K562 (cell line): ENCODE measurements around the gene HMCN1. TPM values are rescaled to one million over a fixed set of nuclear protein-coding genes. Genes with fewer than 3 reads are reported as not detected.

ENCODE experiments used
- ATAC-seq: fragments of 200-7000 bp; cut with Tn5 transposase; 3 replicates; pipeline ENCODE4 v1.9.1; 2020; ENCODE audit warnings: moderate library complexity
- BruUV-seq: library from RNA; stranded (reverse); fragments of 400-500 nt; replicated peaks from 2 replicates; lab custom pipeline; 2021; lab: Mats Ljungman, UMichigan
- CTCF ChIA-PET: fragments of 300-600 bp; formaldehyde crosslinking; extraction: SDS; loops from one replicate; lab custom pipeline; 2021; ENCODE audit warnings: low intra/inter-chr PET ratio; lab: Yijun Ruan, JAX
- POLR2A ChIA-PET: fragments of 300-600, 350-650 bp; sonication (Branson Sonifier 250); formaldehyde crosslinking; extraction: SDS; loops from one replicate; lab custom pipeline; 2021; ENCODE audit warnings: antibody characterized with exemption, inconsistent platforms; lab: Yijun Ruan, JAX
- DNase-seq, 4 experiments: peaks; one replicate each; pipeline versions ENCODE4 v3.0.0 to v3.0.0-alpha.2; 2011 to 2018; ENCODE audit warnings: low spot score in 3 of 4, mixed read lengths in 3 of 4; ENCODE audit errors: extremely low read depth in 1 of 4
- FAIRE-seq: peaks from 2 replicates; lab custom pipeline; 2011; peaks lifted over from hg19 to GRCh38; lab: Jason Lieb, UNC
- H2AFZ ChIP-seq: 2 replicates; pipeline ENCODE4 v1.6.0; 2011; ENCODE audit warnings: low read depth, low read length, control low read depth, inconsistent platforms
- H3K27ac ChIP-seq: fragments of 200-600 bp; 3 replicates; pipeline ENCODE4 v1.8.0; 2011; ENCODE audit warnings: low read depth, mild to moderate bottlenecking, control low read depth, inconsistent platforms, low read length, moderate library complexity, mixed read lengths; ENCODE audit errors: extremely low read depth
- H3K27me3 ChIP-seq, 2 experiments: fragments of 300-600 bp in 1 of 2; 2 replicates in 1 of 2; 3 replicates in 1 of 2; pipeline versions ENCODE4 v1.6.0 to v1.8.0; 2011; ENCODE audit warnings: inconsistent platforms in 2 of 2, low read length in 2 of 2, mild to moderate bottlenecking in 1 of 2, mixed read lengths in 1 of 2, moderate library complexity in 1 of 2; ENCODE audit not compliant: control insufficient read depth in 2 of 2, insufficient read depth in 2 of 2
- H3K36me3 ChIP-seq: fragments of 300-600 bp; 3 replicates; pipeline ENCODE4 v1.8.0; 2011; ENCODE audit warnings: mild to moderate bottlenecking, low read length, inconsistent platforms; ENCODE audit not compliant: control insufficient read depth, insufficient read depth
- H3K4me1 ChIP-seq, 2 experiments: fragments of 200-600 bp in 1 of 2; replicated peaks in 1 of 2; 2 replicates in 1 of 2; 3 replicates in 1 of 2; pipeline versions ENCODE4 v1.5.1 to v1.8.0; 2011; ENCODE audit warnings: inconsistent platforms in 2 of 2, low read length in 2 of 2, mild to moderate bottlenecking in 1 of 2, mixed read lengths in 1 of 2, moderate library complexity in 1 of 2; ENCODE audit not compliant: control insufficient read depth in 2 of 2, insufficient read depth in 2 of 2
- H3K4me2 ChIP-seq: 2 replicates; pipeline ENCODE4 v1.6.1; 2011; ENCODE audit warnings: low read length, control low read depth, inconsistent platforms, mixed read lengths; ENCODE audit not compliant: insufficient read depth
- H3K4me3 ChIP-seq: fragments of 200-600 bp; sonication (generic), shearing (Covaris generic); 2 replicates; pipeline ENCODE4 v1.5.1; 2016; ENCODE audit warnings: control low read depth, inconsistent platforms
- H3K79me2 ChIP-seq: fragments of 200-600 bp; 3 replicates; pipeline ENCODE4 v1.8.0; 2011; ENCODE audit warnings: low read length, inconsistent platforms; ENCODE audit not compliant: control insufficient read depth, insufficient read depth
- H3K9ac ChIP-seq, 2 experiments: 2 replicates each; pipeline versions ENCODE4 v1.6.0 to v1.6.1; 2011; ENCODE audit warnings: low read depth in 2 of 2, low read length in 2 of 2, control low read depth in 1 of 2, inconsistent platforms in 1 of 2, mild to moderate bottlenecking in 1 of 2, mixed read lengths in 1 of 2; ENCODE audit not compliant: insufficient read depth in 1 of 2
- H3K9me1 ChIP-seq: one replicate; pipeline ENCODE4 v1.6.0; 2011; ENCODE audit warnings: inconsistent platforms, mild to moderate bottlenecking, low read length, moderate library complexity; ENCODE audit not compliant: control insufficient read depth, insufficient read depth
- H3K9me3 ChIP-seq: replicated peaks from 2 replicates; pipeline ENCODE4 v1.5.1; 2011; ENCODE audit warnings: low read depth, low read length, inconsistent platforms; ENCODE audit not compliant: control insufficient read depth, insufficient read depth
- H4K20me1 ChIP-seq: replicated peaks from 2 replicates; pipeline ENCODE4 v1.6.1; 2011; ENCODE audit warnings: low read length, inconsistent platforms, mixed read lengths; ENCODE audit not compliant: control insufficient read depth, insufficient read depth
- EP400 ChIP-seq: fragments of 450-650 bp; IDR thresholded peaks from 2 replicates; pipeline ENCODE4 v1.6.1; 2017; ENCODE audit warnings: antibody characterized with exemption, mild to moderate bottlenecking, moderate library complexity
- HMG20A ChIP-seq: fragments of 450-650 bp; formaldehyde crosslinking; conservative IDR thresholded peaks from 2 replicates; pipeline ENCODE4 v1.4.0; 2020; ENCODE audit warnings: mild to moderate bottlenecking, mixed read lengths
- HMGXB4 ChIP-seq: sonication (generic); formaldehyde crosslinking; IDR thresholded peaks from 2 replicates; pipeline ENCODE4 v1.8.1; 2023; ENCODE audit warnings: mild to moderate bottlenecking, missing genetic modification reagents
- POLR2G ChIP-seq: fragments of 200-400 bp; formaldehyde crosslinking; IDR thresholded peaks from 2 replicates; pipeline ENCODE4 v1.6.1; 2017; ENCODE audit warnings: low read depth, mild to moderate bottlenecking, antibody characterized with exemption, low read length, moderate library complexity
- PYGO2 ChIP-seq: fragments of 450-650 bp; IDR thresholded peaks from 2 replicates; pipeline ENCODE4 v1.6.1; 2016; ENCODE audit warnings: mild to moderate bottlenecking, missing genetic modification characterization, moderate library complexity, missing compliant biosample characterization
- RREB1 ChIP-seq: fragments of 250-450 bp; sonication (Bioruptor Pico); IDR thresholded peaks from 2 replicates; pipeline ENCODE4 v1.4.0; 2020
- STAT5B ChIP-seq: fragments of 250-450 bp; sonication (Bioruptor Pico); IDR thresholded peaks from 2 replicates; pipeline ENCODE4 v1.8.0; 2021; ENCODE audit warnings: mild to moderate bottlenecking, inconsistent platforms
- WGBS: fragments of 100-300 bp; shearing (Covaris generic); methylation state at CpG from one replicate; pipeline ENCODE4 v1.1.6; 2016; ENCODE audit warnings: low coverage, mixed read lengths; ENCODE audit not compliant: insufficient coverage; ENCODE audit errors: missing lambda C conversion rate; 5-methylcytosine and 5-hydroxymethylcytosine counted together
- in situ Hi-C: fragments of 300-500 bp; cut with MboI; formaldehyde crosslinking; loops from 4 replicates; pipeline ENCODE4 v1.15.0; 2018; ENCODE audit warnings: inconsistent platforms, mixed read lengths
- intact Hi-C: fragments of 100-400 bp; cut with micrococcal nuclease; formaldehyde crosslinking; loops from 2 replicates; pipeline ENCODE4 v1.14.2; 2022
- polyA plus RNA-seq, 8 experiments: library from polyadenylated mRNA; depleted of rRNA in 4 of 8; stranded (reverse) in 5 of 8; unstranded in 3 of 8; fragments of >200 nt; fragmentation: Nextera tagmentation in 2 of 8; fragmentation: Illumina TruSeq in 1 of 8; extraction: Ambion mirVana in 2 of 8; extraction: Trizol in 1 of 8; gene quantifications; 2 replicates each; pipeline versions ENCODE4 v1.2.1 to v1.2.3, GENCODE V29; 2011 to 2014; ENCODE audit warnings: inconsistent platforms in 1 of 8, missing spikeins in 1 of 8
- total RNA-seq, 7 experiments: library from RNA; depleted of rRNA in 6 of 7; stranded (reverse); fragments of >200 nt in 6 of 7; fragmentation: Illumina TruSeq in 2 of 7; extraction: Trizol in 2 of 7; gene quantifications; 2 replicates each; pipeline versions ENCODE4 v1.2.1 to v1.2.3, GENCODE V29; 2011 to 2021; ENCODE audit warnings: low replicate concordance in 1 of 7
- TF ChIP-seq, protein P1 (sequence below): fragments of 450-650 bp; formaldehyde crosslinking; IDR thresholded peaks from 2 replicates; pipeline ENCODE4 v1.4.0; 2020; ENCODE audit warnings: mild to moderate bottlenecking, mixed read lengths
- TF ChIP-seq, protein P2 (sequence below): sonication (generic); formaldehyde crosslinking; IDR thresholded peaks from 2 replicates; pipeline ENCODE4 v1.8.0; 2022; ENCODE audit warnings: mild to moderate bottlenecking, missing genetic modification reagents
- TF ChIP-seq, protein P3 (sequence below): fragments of 250-450 bp; sonication (Bioruptor Pico); IDR thresholded peaks from 2 replicates; pipeline ENCODE4 v1.5.0; 2022; ENCODE audit warnings: mild to moderate bottlenecking

Gene HMCN1
- total and polyA plus RNA-seq, 9 of the 15 experiments (the other 6 are each of a cell fraction or from before 2014, with no cell fraction given) = 0.07 to 0.36 (median 0.21) TPM

DNA sequence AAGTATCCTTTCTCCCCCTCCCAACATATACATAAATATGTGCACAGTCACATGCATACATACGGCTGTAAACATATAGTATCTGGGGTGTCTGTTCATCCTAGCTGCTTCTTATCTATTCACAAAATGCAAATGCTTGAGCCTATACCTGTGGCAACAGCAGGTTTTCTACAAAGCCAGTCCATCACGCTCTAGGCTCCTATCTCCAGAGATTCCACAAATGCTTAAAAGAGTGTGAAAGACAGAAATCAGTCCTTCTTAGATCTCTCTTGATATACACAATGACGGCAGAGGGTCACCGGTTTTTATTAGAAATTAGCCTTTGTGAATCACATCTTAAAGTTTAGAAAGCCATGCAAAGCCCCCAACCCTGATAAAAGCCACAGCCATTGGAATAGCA is 501.5 kb downstream of the HMCN1 start:
- ChIA-PET POLR2A (no interaction called here), CTCF (no interaction called here)
- in situ Hi-C loops = no loop called here
- H3K9me3 ChIP-seq = no peaks in the 10 kb centered on the region
- no peak overlapping the region for H3K27ac ChIP-seq
- no peak overlapping the region; the same call in 1 of the 2 replicates for H2AFZ ChIP-seq
- no peaks in the 10 kb centered on the region for H3K9me1 ChIP-seq
- no peaks in the 10 kb centered on the region for H4K20me1 ChIP-seq
- intact Hi-C loops = no loop called here
- H3K4me3 ChIP-seq = no peak overlapping the region
- DNase-seq = no peak
- H3K27me3 ChIP-seq = no peaks in the 10 kb centered on the region; a peak in 1 of 5 replicates
- no peak for ATAC-seq
- no peaks in the 10 kb centered on the region for H3K4me1 ChIP-seq
- BruUV-seq = no TSS peak
- no peaks in the 10 kb centered on the region for H3K79me2 ChIP-seq
- no peak overlapping the region for H3K9ac ChIP-seq
- WGBS = 6% methylated on average over 4 of the region's 4 CpGs
- H3K36me3 ChIP-seq = no peaks in the 10 kb centered on the region
- no peak for FAIRE-seq
- no peak overlapping the region for H3K4me2 ChIP-seq
- TF ChIP-seq EP400 = no peak
- TF ChIP-seq HMGXB4 (CRISPR knock-in tag) = no peak
- TF ChIP-seq, protein P1, sequence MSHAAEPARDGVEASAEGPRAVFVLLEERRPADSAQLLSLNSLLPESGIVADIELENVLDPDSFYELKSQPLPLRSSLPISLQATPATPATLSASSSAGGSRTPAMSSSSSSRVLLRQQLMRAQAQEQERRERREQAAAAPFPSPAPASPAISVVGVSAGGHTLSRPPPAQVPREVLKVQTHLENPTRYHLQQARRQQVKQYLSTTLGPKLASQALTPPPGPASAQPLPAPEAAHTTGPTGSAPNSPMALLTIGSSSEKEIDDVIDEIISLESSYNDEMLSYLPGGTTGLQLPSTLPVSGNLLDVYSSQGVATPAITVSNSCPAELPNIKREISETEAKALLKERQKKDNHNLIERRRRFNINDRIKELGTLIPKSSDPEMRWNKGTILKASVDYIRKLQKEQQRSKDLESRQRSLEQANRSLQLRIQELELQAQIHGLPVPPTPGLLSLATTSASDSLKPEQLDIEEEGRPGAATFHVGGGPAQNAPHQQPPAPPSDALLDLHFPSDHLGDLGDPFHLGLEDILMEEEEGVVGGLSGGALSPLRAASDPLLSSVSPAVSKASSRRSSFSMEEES (CRISPR knock-in tag) = no peak
- no peak for TF ChIP-seq RREB1 (CRISPR knock-in tag)
- no peak for TF ChIP-seq PYGO2 (tag)
- no peak for TF ChIP-seq HMG20A (CRISPR knock-in tag)
- TF ChIP-seq, protein P2, sequence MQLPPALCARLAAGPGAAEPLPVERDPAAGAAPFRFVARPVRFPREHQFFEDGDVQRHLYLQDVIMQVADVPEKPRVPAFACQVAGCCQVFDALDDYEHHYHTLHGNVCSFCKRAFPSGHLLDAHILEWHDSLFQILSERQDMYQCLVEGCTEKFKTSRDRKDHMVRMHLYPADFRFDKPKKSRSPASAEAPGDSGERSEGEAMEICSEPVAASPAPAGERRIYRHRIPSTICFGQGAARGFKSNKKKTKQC = no peak
- no peak for TF ChIP-seq POLR2G
- TF ChIP-seq STAT5B (CRISPR knock-in tag) = no peak
- TF ChIP-seq, protein P3, sequence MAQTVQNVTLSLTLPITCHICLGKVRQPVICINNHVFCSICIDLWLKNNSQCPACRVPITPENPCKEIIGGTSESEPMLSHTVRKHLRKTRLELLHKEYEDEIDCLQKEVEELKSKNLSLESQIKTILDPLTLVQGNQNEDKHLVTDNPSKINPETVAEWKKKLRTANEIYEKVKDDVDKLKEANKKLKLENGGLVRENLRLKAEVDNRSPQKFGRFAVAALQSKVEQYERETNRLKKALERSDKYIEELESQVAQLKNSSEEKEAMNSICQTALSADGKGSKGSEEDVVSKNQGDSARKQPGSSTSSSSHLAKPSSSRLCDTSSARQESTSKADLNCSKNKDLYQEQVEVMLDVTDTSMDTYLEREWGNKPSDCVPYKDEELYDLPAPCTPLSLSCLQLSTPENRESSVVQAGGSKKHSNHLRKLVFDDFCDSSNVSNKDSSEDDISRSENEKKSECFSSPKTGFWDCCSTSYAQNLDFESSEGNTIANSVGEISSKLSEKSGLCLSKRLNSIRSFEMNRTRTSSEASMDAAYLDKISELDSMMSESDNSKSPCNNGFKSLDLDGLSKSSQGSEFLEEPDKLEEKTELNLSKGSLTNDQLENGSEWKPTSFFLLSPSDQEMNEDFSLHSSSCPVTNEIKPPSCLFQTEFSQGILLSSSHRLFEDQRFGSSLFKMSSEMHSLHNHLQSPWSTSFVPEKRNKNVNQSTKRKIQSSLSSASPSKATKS = no peak
